H9 (cell line): ENCODE data around the gene LHFPL2. TPM values are rescaled to one million over a fixed set of nuclear protein-coding genes. Genes with fewer than 3 reads are reported as not detected.

Experiments used
- DNase-seq: peaks from one replicate; pipeline ENCODE4 v3.0.0-alpha.2; 2017
- H2AFZ ChIP-seq: one replicate; pipeline ENCODE4 v1.6.1; 2013; ENCODE audit warnings: mild to moderate bottlenecking, low read length, control low read depth, moderate library complexity
- H2AK5ac ChIP-seq: 2 replicates; pipeline ENCODE4 v1.6.1; 2013; ENCODE audit warnings: low read length, control low read depth, mixed read lengths; ENCODE audit not compliant: insufficient read length
- H2BK120ac ChIP-seq: one replicate; pipeline ENCODE4 v1.6.1; 2013; ENCODE audit warnings: low read depth, mild to moderate bottlenecking, low read length, control low read depth, inconsistent platforms; ENCODE audit not compliant: poor library complexity, severe bottlenecking
- H2BK12ac ChIP-seq: 2 replicates; pipeline ENCODE4 v1.6.1; 2013; ENCODE audit warnings: low read length, control low read depth, mixed read lengths, low read depth; ENCODE audit not compliant: insufficient read length
- H2BK15ac ChIP-seq: 2 replicates; pipeline ENCODE4 v1.6.1; 2013; ENCODE audit warnings: low read depth, low read length, control low read depth
- H2BK20ac ChIP-seq: one replicate; pipeline ENCODE4 v1.6.1; 2013; ENCODE audit warnings: low read depth, mild to moderate bottlenecking, low read length, control low read depth, inconsistent platforms; ENCODE audit not compliant: poor library complexity, severe bottlenecking
- H2BK5ac ChIP-seq: 2 replicates; pipeline ENCODE4 v1.6.1; 2013; ENCODE audit warnings: low read length, control low read depth, mixed read lengths; ENCODE audit not compliant: insufficient read length
- H3K14ac ChIP-seq: 2 replicates; pipeline ENCODE4 v1.6.1; 2013; ENCODE audit warnings: low read length, control low read depth; ENCODE audit not compliant: insufficient read depth
- H3K18ac ChIP-seq: 2 replicates; pipeline ENCODE4 v1.6.1; 2013; ENCODE audit warnings: low read depth, mild to moderate bottlenecking, mixed read lengths, low read length, control low read depth; ENCODE audit not compliant: insufficient read length
- H3K23ac ChIP-seq: 2 replicates; pipeline ENCODE4 v1.6.1; 2013; ENCODE audit warnings: low read length, control low read depth, mixed read lengths, low read depth; ENCODE audit not compliant: insufficient read length
- H3K23me2 ChIP-seq: 2 replicates; pipeline ENCODE4 v1.6.1; 2013; ENCODE audit warnings: low read depth, mild to moderate bottlenecking, mixed read lengths, low read length, control low read depth; ENCODE audit not compliant: insufficient read length, poor library complexity, severe bottlenecking
- H3K27ac ChIP-seq: 2 replicates; pipeline ENCODE4 v1.5.1; 2013; ENCODE audit warnings: low read length, control low read depth, mixed read lengths, low read depth; ENCODE audit not compliant: insufficient read length
- H3K27me3 ChIP-seq: 2 replicates; pipeline ENCODE4 v1.6.1; 2013; ENCODE audit warnings: low read length, control low read depth, inconsistent platforms; ENCODE audit not compliant: insufficient read depth
- H3K4ac ChIP-seq: 2 replicates; pipeline ENCODE4 v1.6.1; 2013; ENCODE audit warnings: low read depth, mild to moderate bottlenecking, control low read depth, inconsistent platforms, low read length, moderate library complexity
- H3K4me1 ChIP-seq: 2 replicates; pipeline ENCODE4 v1.6.1; 2013; ENCODE audit warnings: low read length, control low read depth, inconsistent platforms; ENCODE audit not compliant: insufficient read depth
- H3K4me2 ChIP-seq: 2 replicates; pipeline ENCODE4 v1.6.1; 2013; ENCODE audit warnings: low read length, control low read depth, mixed read lengths; ENCODE audit not compliant: insufficient read length, insufficient read depth
- H3K56ac ChIP-seq: 2 replicates; pipeline ENCODE4 v1.6.1; 2013; ENCODE audit warnings: low read depth, mild to moderate bottlenecking, mixed read lengths, low read length, control low read depth; ENCODE audit not compliant: insufficient read length
- H3K79me1 ChIP-seq: 2 replicates; pipeline ENCODE4 v1.6.1; 2013; ENCODE audit warnings: low read depth, mild to moderate bottlenecking, moderate library complexity, low read length, control low read depth, inconsistent platforms; ENCODE audit not compliant: insufficient read depth, poor library complexity, severe bottlenecking
- H3K79me2 ChIP-seq: 2 replicates; pipeline ENCODE4 v1.6.1; 2013; ENCODE audit warnings: low read length, control low read depth, inconsistent platforms; ENCODE audit not compliant: insufficient read depth
- H3K9ac ChIP-seq: 2 replicates; pipeline ENCODE4 v1.6.1; 2013; ENCODE audit warnings: low read length, control low read depth, mixed read lengths; ENCODE audit not compliant: insufficient read length; ENCODE audit errors: extremely low read depth
- H3K9me3 ChIP-seq: one replicate; pipeline ENCODE4 v1.6.1; 2013; ENCODE audit warnings: low read depth, low read length, inconsistent platforms; ENCODE audit not compliant: control insufficient read depth
- H3T11ph ChIP-seq: one replicate; pipeline ENCODE4 v1.6.1; 2013; ENCODE audit warnings: mild to moderate bottlenecking, low read length, control low read depth, inconsistent platforms
- H4K20me1 ChIP-seq: one replicate; pipeline ENCODE4 v1.6.1; 2013; ENCODE audit not compliant: control insufficient read depth, insufficient read length, insufficient read depth
- H4K5ac ChIP-seq: 2 replicates; pipeline ENCODE4 v1.6.1; 2013; ENCODE audit warnings: low read depth, mild to moderate bottlenecking, mixed read lengths, low read length, control low read depth; ENCODE audit not compliant: insufficient read length
- H4K8ac ChIP-seq: replicated peaks from 2 replicates; pipeline ENCODE4 v1.6.1; 2013; ENCODE audit warnings: low read length, control low read depth, mixed read lengths, low read depth; ENCODE audit not compliant: insufficient read length
- H4K91ac ChIP-seq: 2 replicates; pipeline ENCODE4 v1.6.1; 2013; ENCODE audit warnings: low read depth, mild to moderate bottlenecking, moderate library complexity, mixed read lengths, low read length, control low read depth; ENCODE audit not compliant: insufficient read length
- H3K27ac Mint-ChIP-seq, 3 experiments: 2 replicates in 2 of 3; 3 replicates in 1 of 3; pipeline ENCODE4 v1.8.0; 2020 to 2021; ENCODE audit warnings: mixed read lengths in 3 of 3, mild to moderate bottlenecking in 1 of 3, moderate library complexity in 1 of 3
- H3K27me3 Mint-ChIP-seq: 2 replicates; pipeline ENCODE4 v1.8.0; 2021; ENCODE audit warnings: low read depth, mild to moderate bottlenecking, moderate library complexity, mixed read lengths
- H3K36me3 Mint-ChIP-seq, 3 experiments: 2 replicates in 2 of 3; 3 replicates in 1 of 3; pipeline ENCODE4 v1.8.0; 2020 to 2021; ENCODE audit warnings: low read depth in 3 of 3, mixed read lengths in 3 of 3; ENCODE audit not compliant: insufficient read depth in 1 of 3
- H3K4me1 Mint-ChIP-seq, 2 experiments: 2 replicates each; pipeline ENCODE4 v1.8.0; 2020; ENCODE audit warnings: mixed read lengths in 2 of 2
- H3K4me3 Mint-ChIP-seq, 2 experiments: 2 replicates in 1 of 2; 3 replicates in 1 of 2; pipeline ENCODE4 v1.8.0; 2020 to 2021; ENCODE audit warnings: mild to moderate bottlenecking in 2 of 2, mixed read lengths in 2 of 2, moderate library complexity in 1 of 2
- H3K9me3 Mint-ChIP-seq, 2 experiments: 2 replicates in 1 of 2; 3 replicates in 1 of 2; pipeline ENCODE4 v1.8.0; 2020; ENCODE audit warnings: mild to moderate bottlenecking in 2 of 2, mixed read lengths in 2 of 2, moderate library complexity in 1 of 2
- CTCF ChIP-seq: fragments of 200-600 bp; sonication (generic); conservative IDR thresholded peaks from 3 replicates; pipeline ENCODE4 v1.8.0; 2021; ENCODE audit warnings: antibody characterized with exemption, mild to moderate bottlenecking
- WGBS: extraction: QIAGEN DNeasy Blood & Tissue Kit; methylation state at CpG from one replicate; pipeline ENCODE4 v1.1.7; 2013; ENCODE audit warnings: missing lambda C conversion rate, low lambda C conversion rate, mixed read lengths; ENCODE audit not compliant: insufficient read length; ENCODE audit errors: extremely low coverage; 5-methylcytosine and 5-hydroxymethylcytosine counted together
- total RNA-seq: library from RNA; stranded (reverse); gene quantifications from 2 replicates; pipeline ENCODE4 v1.2.1, GENCODE V29; 2021

Gene LHFPL2
- total RNA-seq, 1 experiment from 2014 or later: 26.3 TPM

- H2BK15ac ChIP-seq: no peak overlapping the region
- no peaks in the 10 kb centered on the region for H4K20me1 ChIP-seq
- no peak overlapping the region for H2BK5ac ChIP-seq
- Mint-ChIP-seq H3K9me3 (no peaks in the 10 kb centered on the region), H3K27ac (no peak overlapping the region; a peak in 1 of 7 replicates), H3K27me3 (no peaks in the 10 kb centered on the region), H3K4me3 (no peak overlapping the region), H3K4me1 (peaks cover 36 to 39% of the 10 kb centered on the region in 2 experiments), H3K36me3 (peaks cover 23 to 37% (median 33%) of the 10 kb centered on the region in 3 experiments; a peak in 6 of 7 replicates)
- H2BK20ac ChIP-seq: no peak overlapping the region
- H3K27ac ChIP-seq: no peak overlapping the region
- no peaks in the 10 kb centered on the region for H3K23me2 ChIP-seq
- peaks cover 20% of the 10 kb centered on the region; the same call in 1 of the 2 replicates for H3K4me1 ChIP-seq
- H4K91ac ChIP-seq: no peak overlapping the region
- H3T11ph ChIP-seq: no peak overlapping the region
- H3K27me3 ChIP-seq: no peaks in the 10 kb centered on the region
- no CpG with 5 or more reads among the region's 7 CpGs for WGBS
- no peak overlapping the region for H3K23ac ChIP-seq
- no peak overlapping the region for H3K4me2 ChIP-seq
- no peak overlapping the region for H3K9ac ChIP-seq
- no peaks in the 10 kb centered on the region for H3K9me3 ChIP-seq
- H4K8ac ChIP-seq: no peak overlapping the region
- H3K14ac ChIP-seq: no peak overlapping the region
- H3K79me2 ChIP-seq: no peaks in the 10 kb centered on the region; the same call in 1 of the 2 replicates
- H2BK12ac ChIP-seq: no peak overlapping the region
- no peak overlapping the region for H4K5ac ChIP-seq
- no peak overlapping the region for H2AFZ ChIP-seq
- H3K4ac ChIP-seq: no peak overlapping the region
- H2AK5ac ChIP-seq: no peak overlapping the region
- no peak overlapping the region for H2BK120ac ChIP-seq
- DNase-seq: no peak
- no peak overlapping the region for H3K18ac ChIP-seq
- H3K79me1 ChIP-seq: no peaks in the 10 kb centered on the region
- no peak for TF ChIP-seq CTCF
- no peak overlapping the region for H3K56ac ChIP-seq
Observed at GRCh38 chr5:78492650-78493049, 155.9 kb downstream of the LHFPL2 start.
